AG04450 (cell line): ENCODE measurements around the gene STPG4. TPM values are rescaled to one million over a fixed set of nuclear protein-coding genes. Genes with fewer than 3 reads are reported as not detected.

Experiments used
- CTCF ChIA-PET: fragments of 300-600, 350-600 bp; formaldehyde crosslinking; extraction: SDS; loops from one replicate; lab custom pipeline; 2022; ENCODE audit warnings: antibody characterized with exemption, inconsistent platforms; lab: Charles Lee
- POLR2A ChIA-PET: fragments of 350-600 bp; formaldehyde crosslinking; extraction: SDS; loops from one replicate; lab custom pipeline; 2021; ENCODE audit warnings: antibody characterized with exemption, inconsistent platforms; lab: Yijun Ruan, JAX
- DNase-seq: peaks from one replicate; pipeline ENCODE4 v3.0.0-alpha.2; 2011; ENCODE audit warnings: low read depth, low spot score
- H3K27ac ChIP-seq: one replicate; pipeline ENCODE4 v1.5.1; 2012; ENCODE audit warnings: low read depth, low read length, control low read depth
- H3K27me3 ChIP-seq: one replicate; pipeline ENCODE4 v1.6.0; 2012; ENCODE audit warnings: low read length; ENCODE audit not compliant: control insufficient read depth, insufficient read depth
- H3K4me3 ChIP-seq: 2 replicates; pipeline ENCODE4 v1.5.1; 2011; ENCODE audit warnings: mild to moderate bottlenecking, low read depth, low read length, control low read depth
- H3K9me3 ChIP-seq: 2 replicates; pipeline ENCODE4 v1.5.1; 2012; ENCODE audit warnings: low read length; ENCODE audit not compliant: control insufficient read depth, insufficient read depth
- polyA plus RNA-seq: library from polyadenylated mRNA; depleted of rRNA; stranded (reverse); fragments of >200 nt; gene quantifications from 2 replicates; pipeline ENCODE4 v1.2.3, GENCODE V29; 2011
- TF ChIP-seq, protein P1 (sequence below): IDR thresholded peaks from 2 replicates; pipeline ENCODE4 v1.5.1; 2011; ENCODE audit warnings: low read depth, low read length, control low read depth, inconsistent platforms

The STPG4 gene
- polyA plus RNA-seq, 1 experiment: 0.14 TPM

- ChIA-PET POLR2A (interaction anchor here (1.4 kb wide), 1 partner anchor 110 kb away, joined by 3 read pairs; no protein-coding TSS in a partner anchor), CTCF (interaction anchor here (1.0 kb wide), 1 partner anchor 27 kb away, joined by 3 read pairs; no protein-coding TSS in a partner anchor)
- TF ChIP-seq, protein P1, sequence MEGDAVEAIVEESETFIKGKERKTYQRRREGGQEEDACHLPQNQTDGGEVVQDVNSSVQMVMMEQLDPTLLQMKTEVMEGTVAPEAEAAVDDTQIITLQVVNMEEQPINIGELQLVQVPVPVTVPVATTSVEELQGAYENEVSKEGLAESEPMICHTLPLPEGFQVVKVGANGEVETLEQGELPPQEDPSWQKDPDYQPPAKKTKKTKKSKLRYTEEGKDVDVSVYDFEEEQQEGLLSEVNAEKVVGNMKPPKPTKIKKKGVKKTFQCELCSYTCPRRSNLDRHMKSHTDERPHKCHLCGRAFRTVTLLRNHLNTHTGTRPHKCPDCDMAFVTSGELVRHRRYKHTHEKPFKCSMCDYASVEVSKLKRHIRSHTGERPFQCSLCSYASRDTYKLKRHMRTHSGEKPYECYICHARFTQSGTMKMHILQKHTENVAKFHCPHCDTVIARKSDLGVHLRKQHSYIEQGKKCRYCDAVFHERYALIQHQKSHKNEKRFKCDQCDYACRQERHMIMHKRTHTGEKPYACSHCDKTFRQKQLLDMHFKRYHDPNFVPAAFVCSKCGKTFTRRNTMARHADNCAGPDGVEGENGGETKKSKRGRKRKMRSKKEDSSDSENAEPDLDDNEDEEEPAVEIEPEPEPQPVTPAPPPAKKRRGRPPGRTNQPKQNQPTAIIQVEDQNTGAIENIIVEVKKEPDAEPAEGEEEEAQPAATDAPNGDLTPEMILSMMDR: no peak
- H3K27ac ChIP-seq: no peak overlapping the region
- H3K27me3 ChIP-seq: no peaks in the 10 kb centered on the region
- no peak for DNase-seq
- H3K9me3 ChIP-seq: no peaks in the 10 kb centered on the region
- H3K4me3 ChIP-seq: no peak overlapping the region
These were observed 41.4 kb upstream of the STPG4 start for GRCh38 chr2:47196499-47196898.

- Histone ChIP-seq H3K4me3 (no peak overlapping the region), H3K27ac (no peak overlapping the region), H3K27me3 (no peaks in the 10 kb centered on the region), H3K9me3 (no peaks in the 10 kb centered on the region)
- TF ChIP-seq, protein P1: no peak
- CTCF ChIA-PET: interaction anchor here (1.0 kb wide), 1 partner anchor 27 kb away, joined by 3 read pairs; no protein-coding TSS in a partner anchor
- no peak for DNase-seq
- POLR2A ChIA-PET: interaction anchor here (1.4 kb wide), 1 partner anchor 110 kb away, joined by 3 read pairs; no protein-coding TSS in a partner anchor
These were observed 40.9 kb upstream of the STPG4 start for GRCh38 chr2:47196046-47196445.

DNA sequence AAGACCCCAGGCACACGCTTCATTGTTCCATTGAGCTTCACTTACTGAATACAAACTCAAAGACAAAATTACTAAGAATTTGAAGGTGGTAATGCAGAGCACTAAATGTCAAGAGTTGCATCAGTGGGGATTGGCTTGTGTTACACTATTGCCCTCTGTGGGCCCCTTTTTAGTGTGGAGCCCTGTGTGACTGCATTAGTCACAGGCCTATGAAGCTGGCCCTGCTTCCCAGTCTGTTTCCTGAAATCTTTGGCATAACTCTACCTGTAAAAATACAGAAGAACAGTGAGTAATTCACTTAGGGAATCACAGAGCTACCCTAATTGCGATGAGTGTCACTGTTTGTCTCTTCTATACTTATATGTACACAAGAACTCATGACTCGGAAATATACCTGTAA, 40.0 kb upstream of the STPG4 start:
- POLR2A ChIA-PET: interaction anchor here (0.5 to 1.4 kb wide), 4 partner anchors 23 to 206 kb away, joined by 3 to 7 read pairs (median 3); no protein-coding TSS in a partner anchor
- no peaks in the 10 kb centered on the region for H3K27me3 ChIP-seq
- no peak overlapping the region for H3K27ac ChIP-seq
- TF ChIP-seq, protein P1: no peak
- H3K4me3 ChIP-seq: no peak overlapping the region
- no peak for DNase-seq
- no peaks in the 10 kb centered on the region for H3K9me3 ChIP-seq
- CTCF ChIA-PET: interaction anchor here (1.0 to 1.3 kb wide), 2 partner anchors 10 to 87 kb away, joined by 3 read pairs; no protein-coding TSS in a partner anchor

GRCh38 chr2:47194410-47194809, 39.3 kb upstream of the STPG4 start:
- Histone ChIP-seq H3K9me3 (no peaks in the 10 kb centered on the region), H3K27me3 (no peaks in the 10 kb centered on the region), H3K27ac (no peak overlapping the region), H3K4me3 (no peak overlapping the region)
- TF ChIP-seq, protein P1: no peak
- no peak for DNase-seq
- POLR2A ChIA-PET: no interaction called here
- CTCF ChIA-PET: interaction anchor here (1.0 to 1.3 kb wide), 3 partner anchors 9 to 129 kb away, joined by 3 read pairs; no protein-coding TSS in a partner anchor

GRCh38 chr2:47193607-47194006, 38.5 kb upstream of the STPG4 start:
- Histone ChIP-seq H3K27me3 (no peaks in the 10 kb centered on the region), H3K27ac (peak overlapping the region; percentile 96), H3K4me3 (no peak overlapping the region), H3K9me3 (no peaks in the 10 kb centered on the region)
- DNase-seq: no peak
- POLR2A ChIA-PET: interaction anchor here (0.8 kb wide), 1 partner anchor 15 kb away, joined by 4 read pairs; no protein-coding TSS in a partner anchor
- CTCF ChIA-PET: interaction anchor here (1.2 kb wide), 1 partner anchor 130 kb away, joined by 3 read pairs; no protein-coding TSS in a partner anchor
- TF ChIP-seq, protein P1: no peak
